ENCODE data around the gene HEATR5A.
"Not testable (repeated sequence)": the region's sequence is repeated elsewhere in the genome, so short reads cannot be mapped to it uniquely, and the experiment has no call there.

Gene HEATR5A

GRCh38 chr14:31320922-31321766 lies 99.2 kb downstream of the HEATR5A start:
- no peak for DNase-seq

GRCh38 chr14:31320216-31320615 lies 100.1 kb downstream of the HEATR5A start:
- no peak for DNase-seq

DNA sequence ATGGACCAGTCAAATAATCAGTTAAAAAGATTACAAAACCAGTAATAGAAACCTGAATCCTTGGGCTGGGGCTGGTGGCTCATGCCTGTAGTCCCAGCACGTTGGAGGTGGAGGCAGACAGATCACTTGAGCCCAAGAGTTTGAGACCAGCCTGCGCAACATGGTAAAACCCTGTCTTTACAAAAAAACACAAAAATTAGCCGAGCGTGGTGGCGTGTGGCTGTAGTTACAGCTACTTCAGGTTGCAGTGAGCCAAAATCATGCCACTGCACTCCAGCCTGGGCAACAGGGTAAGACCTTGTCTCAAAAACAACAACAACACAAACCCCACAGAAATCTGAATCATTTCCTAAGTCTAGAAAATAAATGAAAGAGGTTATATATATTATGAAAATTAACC lies 100.6 kb downstream of the HEATR5A start:
- no peak for DNase-seq

DNA sequence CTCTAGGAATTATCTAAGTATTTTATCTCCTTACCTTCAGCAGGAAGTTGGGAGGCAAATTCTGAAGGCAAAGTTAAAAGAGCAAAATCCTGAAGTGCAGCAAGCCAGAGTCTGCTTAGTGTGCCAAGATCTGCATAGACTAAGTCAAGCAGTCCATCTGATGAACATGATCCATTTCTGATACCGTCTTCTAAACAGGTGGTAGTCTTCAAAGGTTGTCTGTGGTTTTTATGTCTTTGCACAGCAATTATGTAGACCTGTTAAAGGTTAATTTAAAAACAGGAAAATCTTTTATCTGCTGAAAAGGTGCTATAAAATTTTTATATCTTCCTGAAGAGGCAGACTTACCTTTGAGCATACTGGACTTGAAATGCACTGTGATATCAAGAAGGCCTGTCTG lies 107.4 kb downstream of the HEATR5A start:
- no peak for DNase-seq

DNA sequence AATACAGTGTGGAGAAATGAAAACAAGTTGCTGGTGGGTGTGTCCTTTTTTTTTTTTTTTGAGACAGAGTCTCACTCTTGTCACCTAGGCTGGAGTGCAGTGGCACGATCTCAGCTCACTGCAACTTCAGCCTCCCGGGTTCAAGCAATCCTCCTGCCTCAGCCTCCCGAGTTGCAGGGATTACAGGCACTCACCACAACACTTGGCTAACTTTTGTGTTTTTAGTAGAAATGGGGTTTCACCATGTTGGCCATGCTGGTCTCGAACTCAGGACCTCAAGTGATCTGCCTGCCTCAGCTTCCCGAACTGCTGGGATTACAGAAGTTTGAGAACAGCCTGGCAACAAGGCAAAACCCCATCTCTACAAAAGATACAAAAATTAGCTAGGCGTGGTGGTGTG lies 108.0 kb downstream of the HEATR5A start:
- DNase-seq: not testable (repeated sequence)

- DNase-seq: no peak
These were observed 112.7 kb downstream of the HEATR5A start for GRCh38 chr14:31307618-31308017.

DNA sequence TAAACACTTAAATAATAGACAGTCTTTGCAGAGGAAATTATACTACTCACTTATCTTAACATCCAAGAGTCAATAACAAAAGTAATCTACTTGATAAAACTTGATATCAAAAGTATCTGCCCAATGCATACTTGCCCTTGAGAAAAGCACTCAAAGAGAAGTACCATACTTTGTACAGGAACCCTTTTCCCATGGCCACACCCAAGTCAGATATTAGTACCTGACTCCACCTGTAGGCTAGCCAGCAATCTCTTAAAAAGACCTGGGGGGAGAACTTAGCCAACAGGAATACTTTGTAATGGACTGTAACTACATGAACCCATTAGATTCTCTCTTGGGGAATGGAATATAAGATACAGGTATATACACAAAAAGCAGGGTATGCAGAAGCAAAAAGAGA lies 113.2 kb downstream of the HEATR5A start:
- no peak for DNase-seq

GRCh38 chr14:31303654-31304053 lies 116.7 kb downstream of the HEATR5A start:
- no peak for DNase-seq

GRCh38 chr14:31300883-31301282 lies 119.5 kb downstream of the HEATR5A start:
- DNase-seq: no peak

GRCh38 chr14:31300296-31300695 lies 120.1 kb downstream of the HEATR5A start:
- DNase-seq: no peak

- DNase-seq: no peak
These were observed 122.5 kb downstream of the HEATR5A start for GRCh38 chr14:31297701-31298344.

DNA sequence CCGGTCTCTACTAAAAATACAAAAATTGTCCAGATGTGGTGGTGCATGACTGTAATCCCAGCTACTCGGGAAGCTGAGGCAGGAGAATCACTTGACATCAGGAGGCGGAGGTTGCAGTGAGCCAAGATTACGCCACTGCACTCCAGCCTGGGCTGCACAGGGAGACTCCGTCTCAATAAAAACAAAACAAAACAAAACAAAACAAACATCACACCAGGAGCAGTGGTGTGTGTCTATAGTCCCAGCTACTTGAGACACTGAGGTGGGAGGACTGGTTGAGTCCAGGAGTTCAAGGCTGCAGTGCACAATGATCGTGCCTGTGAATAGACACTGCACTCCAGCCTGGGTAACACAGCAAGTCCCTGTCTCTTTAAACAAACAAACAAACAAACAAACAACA lies 123.2 kb downstream of the HEATR5A start:
- no peak for DNase-seq

GRCh38 chr14:31294746-31295405 lies 125.5 kb downstream of the HEATR5A start:
- no peak for DNase-seq

GRCh38 chr14:31292937-31293616 lies 127.3 kb downstream of the HEATR5A start:
- no peak for DNase-seq

- no peak for DNase-seq
These were observed 129.1 kb downstream of the HEATR5A start for GRCh38 chr14:31291210-31291609.

- DNase-seq: no peak
These were observed 132.9 kb downstream of the HEATR5A start for GRCh38 chr14:31287294-31287972.

DNA sequence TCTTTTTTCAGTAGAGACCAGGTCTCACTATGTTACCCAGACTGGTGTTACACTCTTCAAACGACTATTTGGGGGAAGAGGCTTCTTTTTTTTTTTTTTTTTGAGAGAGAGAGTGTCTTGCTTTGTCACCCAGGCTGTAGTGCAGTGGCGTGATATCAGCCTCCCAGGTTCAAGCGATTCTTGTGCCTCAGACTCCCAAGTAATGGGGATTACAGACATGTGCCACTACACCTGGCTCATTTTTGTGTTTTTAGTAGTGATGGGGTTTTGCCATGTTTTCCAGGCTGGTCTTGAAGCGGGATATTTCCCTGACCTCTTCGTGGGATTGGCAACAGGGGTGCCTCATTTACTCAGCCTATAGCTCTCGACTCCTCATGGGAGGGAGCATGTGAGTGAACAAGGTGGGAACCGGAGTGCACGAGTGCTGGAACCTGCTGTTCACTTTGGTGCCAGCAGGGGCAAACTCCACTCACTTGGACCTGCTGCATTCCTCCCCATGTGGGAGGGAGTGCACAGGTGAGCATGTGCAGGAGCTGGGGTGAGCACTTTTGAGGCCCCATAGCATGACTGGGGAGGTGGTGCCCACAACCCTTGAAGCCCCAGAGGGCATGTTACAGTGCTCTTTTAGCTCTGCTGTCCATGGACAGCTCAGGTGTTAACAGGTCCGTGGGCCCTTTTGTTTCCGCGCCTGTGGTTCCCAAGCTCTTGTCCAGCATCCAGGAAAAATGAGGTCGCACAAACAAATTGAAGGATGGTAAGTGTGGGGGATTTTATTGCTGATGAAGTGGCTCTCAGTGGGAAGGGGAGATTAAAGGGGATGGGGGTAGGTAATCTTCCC lies 133.7 kb downstream of the HEATR5A start:
- no peak for DNase-seq

DNA sequence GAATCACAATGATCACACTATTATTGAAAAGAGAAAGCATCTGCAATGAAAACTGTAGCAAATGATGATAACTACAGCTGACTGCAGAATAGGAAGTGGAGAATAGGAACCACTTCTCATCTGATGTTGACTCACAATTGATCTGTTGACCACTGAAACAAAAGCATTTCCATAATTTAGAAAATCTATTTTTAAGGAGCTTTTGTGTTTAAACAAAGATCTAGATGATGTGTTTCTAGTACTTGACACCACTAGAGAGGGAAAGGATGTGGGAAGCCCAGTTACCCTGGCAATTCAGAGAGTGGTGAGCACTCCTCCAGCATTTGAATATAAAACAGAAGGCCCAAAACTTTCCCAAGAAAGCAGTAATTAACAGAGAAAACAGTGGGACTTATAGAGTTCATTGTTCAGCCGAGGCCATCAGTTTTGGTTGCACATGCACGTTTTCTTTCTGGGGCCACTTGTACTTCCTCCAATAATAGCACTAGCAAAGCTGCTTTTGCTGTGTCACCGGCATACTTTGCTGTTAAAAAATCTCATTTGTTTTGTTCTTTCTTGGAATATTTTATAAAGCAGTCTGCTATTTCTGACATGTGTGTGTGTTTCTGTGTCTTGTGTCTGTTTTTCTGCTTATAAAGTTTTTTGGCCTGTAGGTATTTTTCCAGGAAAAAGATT lies 136.6 kb downstream of the HEATR5A start:
- DNase-seq: no peak

- no peak for DNase-seq
These were observed 137.2 kb downstream of the HEATR5A start for GRCh38 chr14:31283153-31283552.

- DNase-seq: no peak
These were observed 139.5 kb downstream of the HEATR5A start for GRCh38 chr14:31280871-31281220.
